Gastroesophageal sphincter (tissue), 4 donors: ENCODE data around the gene HIP1R. TPM values are rescaled to one million over a fixed set of nuclear protein-coding genes. Genes with fewer than 3 reads are reported as not detected.
A peak's percentile ranks its signal among the peaks of the same experiment; 100 is the strongest.
"Not testable (repeated sequence)": the region's sequence is repeated elsewhere in the genome, so short reads cannot be mapped to it uniquely, and the experiment has no call there.

Experiments used
- ATAC-seq: fragments of 150-250 bp; one replicate; pipeline ENCODE4 v1.9.1; 2016; ENCODE audit warnings: mild to moderate bottlenecking, moderate library complexity
- H3K27ac ChIP-seq, 4 donors: fragments of 200-600 bp; sonication (generic) in 3 of 4; 1 replicate in 3 of 4; 2 replicates in 1 of 4; pipeline ENCODE4 v1.5.1; 2016 to 2019
- H3K27me3 ChIP-seq: fragments of 200-600 bp; sonication (generic); one replicate; pipeline ENCODE4 v1.5.1; 2019
- H3K36me3 ChIP-seq, 2 donors: fragments of 200-600 bp; sonication (generic); one replicate each; pipeline ENCODE4 v1.5.1; 2019; ENCODE audit warnings: control low read depth in 1 of 2
- H3K4me1 ChIP-seq, 3 donors: fragments of 200-600 bp; sonication (generic); 1 replicate in 2 of 3; 2 replicates in 1 of 3; pipeline ENCODE4 v1.5.1; 2016 to 2019; ENCODE audit warnings: control low read depth in 2 of 3
- H3K4me3 ChIP-seq, 2 donors: fragments of 200-600 bp; sonication (generic); one replicate each; pipeline ENCODE4 v1.5.1; 2019; ENCODE audit warnings: mild to moderate bottlenecking in 1 of 2, moderate library complexity in 1 of 2
- H3K9me3 ChIP-seq, 3 donors: fragments of 200-600 bp; sonication (generic); one replicate each; pipeline ENCODE4 v1.5.1; 2017 to 2019; ENCODE audit warnings: control low read depth in 2 of 3
- EP300 ChIP-seq: sonication (generic); formaldehyde crosslinking; IDR thresholded peaks from one replicate; pipeline ENCODE4 v1.6.1; 2017; ENCODE audit warnings: antibody characterized with exemption, mild to moderate bottlenecking
- POLR2A ChIP-seq, 2 donors: fragments of 450-650 bp; IDR thresholded peaks; one replicate each; pipeline ENCODE4 v1.6.1; 2017; ENCODE audit warnings: antibody characterized with exemption in 2 of 2, mild to moderate bottlenecking in 2 of 2, moderate library complexity in 1 of 2
- POLR2AphosphoS5 ChIP-seq: sonication (generic); formaldehyde crosslinking; IDR thresholded peaks from one replicate; pipeline ENCODE4 v1.6.1; 2017; ENCODE audit warnings: antibody characterized with exemption
- WGBS, 2 donors: methylation state at CpG; one replicate each; pipeline ENCODE4 v1.1.5; 2018; ENCODE audit warnings: low coverage in 1 of 2; 5-methylcytosine and 5-hydroxymethylcytosine counted together
- total RNA-seq, 4 donors: library from RNA; depleted of rRNA; stranded (reverse); fragments of >200 nt; gene quantifications; one replicate each; pipeline ENCODE4 v1.1.0, GENCODE V29; 2016
- TF ChIP-seq, protein P1 (sequence below), 4 experiments: fragments of 200-600 bp in 2 of 4; fragments of 450-650 bp in 2 of 4; sonication (generic) in 1 of 4; IDR thresholded peaks; one replicate each; pipeline ENCODE4 v1.5.1; 2017 to 2019; ENCODE audit warnings: antibody characterized with exemption in 4 of 4, mild to moderate bottlenecking in 2 of 4, moderate library complexity in 2 of 4

Gene HIP1R
- total RNA-seq, 4 donors from 2014 or later: 10.2 to 32.5 (median 23.9) TPM

DNA sequence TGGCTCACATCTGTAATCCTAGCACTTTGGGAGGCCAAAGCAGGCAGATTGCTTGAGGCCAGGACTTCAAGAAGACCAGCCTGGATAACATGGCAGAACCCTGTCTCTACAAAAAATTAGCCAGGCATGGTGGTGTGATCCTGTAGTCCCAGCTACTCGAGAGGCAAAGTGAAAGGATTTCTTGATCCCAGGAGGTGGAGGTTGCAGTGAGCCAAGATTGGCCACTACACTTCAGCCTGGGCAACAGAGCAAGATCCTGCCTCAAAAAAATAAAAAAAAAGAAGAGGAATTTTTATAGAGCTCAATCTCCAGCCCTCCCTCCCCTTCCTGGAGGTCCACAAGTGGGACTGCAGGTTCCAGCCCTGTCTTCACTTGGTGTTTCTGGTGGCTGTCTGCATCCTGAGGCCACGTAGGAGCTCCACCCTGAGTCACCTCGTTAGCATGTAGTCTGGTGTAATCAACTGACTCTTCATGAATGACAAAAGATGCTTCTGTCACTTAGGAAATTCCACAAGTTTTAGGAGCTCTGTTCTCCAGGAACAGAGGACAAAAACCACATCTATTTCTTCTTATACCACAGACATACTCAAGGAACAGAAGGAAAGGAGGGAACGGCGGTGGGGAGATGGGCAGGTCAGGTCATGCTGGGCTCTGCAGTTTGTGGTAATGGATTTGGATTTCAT, 44.7 kb upstream of the HIP1R start:
- ATAC-seq: no peak
- no peaks in the 10 kb centered on the region for H3K36me3 ChIP-seq
- H3K9me3 ChIP-seq: no peaks in the 10 kb centered on the region
- TF ChIP-seq, protein P1, sequence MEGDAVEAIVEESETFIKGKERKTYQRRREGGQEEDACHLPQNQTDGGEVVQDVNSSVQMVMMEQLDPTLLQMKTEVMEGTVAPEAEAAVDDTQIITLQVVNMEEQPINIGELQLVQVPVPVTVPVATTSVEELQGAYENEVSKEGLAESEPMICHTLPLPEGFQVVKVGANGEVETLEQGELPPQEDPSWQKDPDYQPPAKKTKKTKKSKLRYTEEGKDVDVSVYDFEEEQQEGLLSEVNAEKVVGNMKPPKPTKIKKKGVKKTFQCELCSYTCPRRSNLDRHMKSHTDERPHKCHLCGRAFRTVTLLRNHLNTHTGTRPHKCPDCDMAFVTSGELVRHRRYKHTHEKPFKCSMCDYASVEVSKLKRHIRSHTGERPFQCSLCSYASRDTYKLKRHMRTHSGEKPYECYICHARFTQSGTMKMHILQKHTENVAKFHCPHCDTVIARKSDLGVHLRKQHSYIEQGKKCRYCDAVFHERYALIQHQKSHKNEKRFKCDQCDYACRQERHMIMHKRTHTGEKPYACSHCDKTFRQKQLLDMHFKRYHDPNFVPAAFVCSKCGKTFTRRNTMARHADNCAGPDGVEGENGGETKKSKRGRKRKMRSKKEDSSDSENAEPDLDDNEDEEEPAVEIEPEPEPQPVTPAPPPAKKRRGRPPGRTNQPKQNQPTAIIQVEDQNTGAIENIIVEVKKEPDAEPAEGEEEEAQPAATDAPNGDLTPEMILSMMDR (IDR thresholded peaks at IDR 0.05): no peak
- TF ChIP-seq POLR2AphosphoS5: no peak
- TF ChIP-seq EP300: no peak
- no peak for TF ChIP-seq POLR2A (IDR thresholded peaks at IDR 0.05)
- WGBS, 2 donors: 75 to 77% methylated on average over 4 to 5 of the region's 5 CpGs
- H3K4me1 ChIP-seq: peaks cover 0 to 3% (median 0%) of the 10 kb centered on the region in 3 donors
- no peak overlapping the region for H3K27ac ChIP-seq
- H3K4me3 ChIP-seq: no peak overlapping the region
- no peaks in the 10 kb centered on the region for H3K27me3 ChIP-seq

- no peak for TF ChIP-seq EP300
- TF ChIP-seq, protein P1 (IDR thresholded peaks at IDR 0.05): peak; percentile 62 to 74 (median 68)
- 14 to 30% methylated on average over 5 to 9 of the region's 10 CpGs for WGBS, 2 donors
- Histone ChIP-seq H3K36me3 (no peaks in the 10 kb centered on the region), H3K4me3 (no peak overlapping the region), H3K9me3 (no peaks in the 10 kb centered on the region), H3K27ac (no peak overlapping the region), H3K4me1 (peaks cover 0 to 3% (median 0%) of the 10 kb centered on the region in 3 donors), H3K27me3 (no peaks in the 10 kb centered on the region)
- no peak for ATAC-seq
Measured at GRCh38 chr12:122793685-122794106, 41.6 kb upstream of the HIP1R start.

DNA sequence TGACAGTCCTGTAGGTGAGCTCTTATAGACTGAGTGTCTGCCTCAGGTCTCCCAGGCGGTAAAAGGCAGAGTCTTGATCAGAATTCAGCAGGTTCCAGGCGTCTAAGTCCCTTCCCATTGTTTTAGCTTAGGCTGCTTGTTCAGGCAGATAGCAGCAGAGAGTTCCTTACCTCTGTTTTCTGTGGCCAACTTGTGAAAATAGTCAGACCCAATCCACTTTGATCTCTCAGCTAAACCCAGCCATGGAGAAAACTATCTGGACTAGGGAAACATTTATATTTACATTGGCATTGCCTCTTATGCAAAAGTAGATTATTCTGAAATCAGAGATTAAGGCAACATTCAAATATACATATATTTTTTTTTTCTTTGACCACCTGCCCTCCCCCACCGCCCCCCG, 39.5 kb upstream of the HIP1R start:
- WGBS, 2 donors: 87 to 88% methylated on average over 3 of the region's 4 CpGs

DNA sequence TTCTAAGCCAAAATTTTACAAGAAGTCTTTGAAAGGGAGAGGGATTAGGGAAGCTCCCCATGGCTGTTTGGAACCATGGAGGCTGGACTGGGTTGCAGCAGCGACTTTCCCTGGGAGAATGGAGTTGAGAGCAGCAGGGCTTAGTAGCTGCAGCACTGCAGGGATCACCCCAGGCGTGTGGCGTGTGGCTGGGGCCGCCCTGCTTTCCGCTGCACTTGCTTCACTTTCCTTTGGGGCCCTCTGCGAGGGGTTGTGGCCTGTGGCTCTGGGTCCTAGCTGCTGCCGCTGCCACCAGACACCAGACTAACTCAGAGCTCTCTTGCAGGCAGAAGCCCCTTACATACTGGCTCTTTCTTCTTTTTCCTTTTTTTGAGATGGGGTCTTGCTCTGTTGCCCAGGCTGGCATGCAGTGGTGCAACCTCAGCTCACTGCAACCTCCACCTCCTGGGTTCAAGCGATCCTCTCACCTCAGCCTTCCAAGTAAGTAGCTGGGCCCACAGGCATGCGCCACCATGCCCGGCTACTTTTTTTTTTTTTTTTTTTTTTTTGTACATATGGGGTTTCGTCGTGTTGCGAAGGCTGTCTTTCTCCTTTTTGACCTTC, 35.5 kb upstream of the HIP1R start:
- Histone ChIP-seq H3K4me3 (no peak overlapping the region), H3K9me3 (no peaks in the 10 kb centered on the region), H3K27ac (no peak overlapping the region), H3K36me3 (no peaks in the 10 kb centered on the region), H3K4me1 (no peaks in the 10 kb centered on the region), H3K27me3 (no peaks in the 10 kb centered on the region)
- 83 to 91% methylated on average over 1 to 6 of the region's 13 CpGs for WGBS, 2 donors
- TF ChIP-seq EP300 (no peak), POLR2AphosphoS5 (no peak), POLR2A (IDR thresholded peaks at IDR 0.05) (no peak)
- TF ChIP-seq, protein P1 (IDR thresholded peaks at IDR 0.05): no peak
- ATAC-seq: no peak

More for the DNA sequence above, 39.5 kb upstream of the HIP1R start:
- Histone ChIP-seq H3K27me3 (no peaks in the 10 kb centered on the region), H3K27ac (no peak overlapping the region), H3K9me3 (no peaks in the 10 kb centered on the region), H3K4me1 (peaks cover 0 to 3% (median 0%) of the 10 kb centered on the region in 3 donors), H3K4me3 (no peak overlapping the region), H3K36me3 (no peaks in the 10 kb centered on the region)
- no peak for ATAC-seq
- TF ChIP-seq EP300 (no peak), POLR2A (IDR thresholded peaks at IDR 0.05) (no peak), POLR2AphosphoS5 (no peak)
- TF ChIP-seq, protein P1 (IDR thresholded peaks at IDR 0.05): no peak

GRCh38 chr12:122803937-122804336, 31.3 kb upstream of the HIP1R start:
- Histone ChIP-seq H3K4me1 (no peaks in the 10 kb centered on the region), H3K27me3 (no peaks in the 10 kb centered on the region), H3K4me3 (no peak overlapping the region), H3K27ac (no peak overlapping the region), H3K36me3 (no peaks in the 10 kb centered on the region), H3K9me3 (no peaks in the 10 kb centered on the region)
- TF ChIP-seq EP300 (no peak), POLR2A (IDR thresholded peaks at IDR 0.05) (no peak), POLR2AphosphoS5 (no peak)
- TF ChIP-seq, protein P1 (IDR thresholded peaks at IDR 0.05): no peak
- 65% methylated on average over 4 to 6 of the region's 7 CpGs for WGBS, 2 donors
- ATAC-seq: no peak

DNA sequence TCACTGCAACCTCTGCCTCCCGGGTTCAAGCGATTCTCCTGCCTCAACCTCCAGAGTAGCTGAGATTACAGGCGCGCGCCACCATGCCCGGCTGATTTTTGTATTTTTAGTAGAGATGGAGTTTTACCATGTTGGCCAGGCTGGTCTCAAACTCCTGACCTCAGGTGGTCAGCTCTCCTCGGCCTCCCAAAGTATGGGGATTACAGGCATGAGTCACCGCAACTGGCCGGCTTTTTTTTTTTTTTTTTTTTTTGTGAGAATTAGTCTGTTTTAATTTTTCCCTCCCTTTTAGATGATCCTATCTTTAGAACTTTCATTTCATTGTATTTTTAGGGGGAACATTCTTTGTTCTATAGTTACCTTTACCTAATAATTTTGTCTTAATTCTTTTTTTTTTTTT, 30.3 kb upstream of the HIP1R start:
- not testable (repeated sequence) for ATAC-seq, H3K27ac ChIP-seq, H3K4me3 ChIP-seq, H3K27me3 ChIP-seq, H3K4me1 ChIP-seq, H3K36me3 ChIP-seq, H3K9me3 ChIP-seq
- 75 to 94% methylated on average over 2 to 7 of the region's 9 CpGs for WGBS, 2 donors
